Transverse colon (tissue), 4 donors: ENCODE data around the gene HECW1.

Source experiments
- CTCF ChIP-seq, 5 experiments: fragments of 200-600 bp in 3 of 5; fragments of 450-650 bp in 2 of 5; sonication (generic) in 3 of 5; IDR thresholded peaks; 1 replicate in 2 of 5; 2 replicates in 3 of 5; pipeline ENCODE4 v1.5.1; 2016 to 2017; ENCODE audit warnings: antibody characterized with exemption in 5 of 5, inconsistent platforms in 3 of 5, mild to moderate bottlenecking in 2 of 5, moderate library complexity in 1 of 5
- POLR2A ChIP-seq: fragments of 450-650 bp; IDR thresholded peaks from one replicate; pipeline ENCODE4 v1.6.1; 2016; ENCODE audit warnings: antibody characterized with exemption, mild to moderate bottlenecking, moderate library complexity
- POLR2AphosphoS5 ChIP-seq, 3 donors: sonication (generic); formaldehyde crosslinking; IDR thresholded peaks; one replicate each; pipeline ENCODE4 v1.6.1; 2016; ENCODE audit warnings: antibody characterized with exemption in 3 of 3

- TF ChIP-seq POLR2A (no peak), POLR2AphosphoS5 (IDR thresholded peaks at IDR 0.05) (no peak), CTCF (IDR thresholded peaks at IDR 0.05) (no peak)
Observed at GRCh38 chr7:43408981-43409380, 296.5 kb downstream of the HECW1 start.
